Endothelial cell of umbilical vein (primary cell): Measurements from ENCODE around the gene TMEM140.

Experiments
- CTCF ChIP-seq, 2 donors: IDR thresholded peaks; 1 replicate in 1 of 2; 2 replicates in 1 of 2; pipeline ENCODE4 v1.5.1; 2011; ENCODE audit warnings: low read length in 2 of 2, mild to moderate bottlenecking in 2 of 2, moderate library complexity in 2 of 2, control low read depth in 1 of 2, inconsistent platforms in 1 of 2, low read depth in 1 of 2; ENCODE audit not compliant: insufficient read depth in 1 of 2; ENCODE audit errors: extremely low read depth in 1 of 2
- EZH2 ChIP-seq: IDR thresholded peaks from 2 replicates; pipeline ENCODE4 v1.6.1; 2012; ENCODE audit warnings: borderline replicate concordance, low read depth, mild to moderate bottlenecking, moderate library complexity, low read length, inconsistent platforms; ENCODE audit not compliant: severe bottlenecking
- GATA2 ChIP-seq: IDR thresholded peaks from 2 replicates; pipeline ENCODE4 v1.7.0; 2011; ENCODE audit warnings: low read depth, mild to moderate bottlenecking, moderate library complexity, mixed read lengths, low read length; ENCODE audit not compliant: insufficient read length, insufficient read depth
- MAX ChIP-seq: IDR thresholded peaks from 2 replicates; pipeline ENCODE4 v1.6.1; 2011; ENCODE audit not compliant: insufficient read depth, insufficient read length
- MYC ChIP-seq: IDR thresholded peaks from one replicate; pipeline ENCODE4 v1.6.1; 2011; ENCODE audit warnings: mild to moderate bottlenecking, low read depth, low read length
- POLR2A ChIP-seq: IDR thresholded peaks from 2 replicates; pipeline ENCODE4 v1.6.1; 2012; ENCODE audit warnings: low read depth, mild to moderate bottlenecking, control low read depth, low read length
- POLR2AphosphoS5 ChIP-seq: IDR thresholded peaks from 2 replicates; pipeline ENCODE4 v1.6.1; 2012; ENCODE audit warnings: low read depth, mild to moderate bottlenecking, control low read depth, low read length, moderate library complexity; ENCODE audit not compliant: insufficient read depth

DNA sequence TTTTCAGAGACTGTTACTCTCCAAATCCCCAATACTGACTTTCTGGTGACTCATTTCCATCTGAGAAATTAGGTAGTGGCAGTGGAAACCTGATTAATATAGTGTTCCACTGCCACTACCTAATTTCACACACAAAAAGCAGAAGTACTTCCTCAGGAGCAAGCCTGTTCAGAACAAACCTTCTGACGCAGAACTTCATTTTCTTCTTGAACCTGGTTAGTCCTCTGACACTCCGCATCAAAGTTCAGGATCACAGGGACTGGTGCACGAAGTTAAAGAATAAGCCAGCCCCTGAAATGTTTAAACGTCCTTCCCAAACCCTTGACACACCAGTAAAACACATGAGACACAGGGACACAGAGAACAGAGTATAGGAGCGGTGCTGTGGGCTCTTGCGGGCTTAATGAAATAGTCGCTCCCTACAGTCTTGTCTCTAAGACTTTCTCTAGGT is 59.1 kb downstream of the TMEM140 start:
- TF ChIP-seq EZH2 = no peak
- TF ChIP-seq CTCF (IDR thresholded peaks at IDR 0.05; ENCODE audit: extremely low read depth in 1 of 2, insufficient read depth in 1 of 2, low read depth in 1 of 2, low read length in 2 of 2) = no peak
- no peak for TF ChIP-seq POLR2AphosphoS5
- TF ChIP-seq POLR2A = no peak
- TF ChIP-seq GATA2 = no peak
- no peak for TF ChIP-seq MAX
- no peak for TF ChIP-seq MYC
